ENCODE results near the gene TMEFF1. TPM values are rescaled to one million over a fixed set of nuclear protein-coding genes. Genes with fewer than 3 reads are reported as not detected.

Gene TMEFF1
- total RNA-seq, 1 donor from 2014 or later = 0.14 TPM

GRCh38 chr9:100445161-100445902 is 27.6 kb upstream of the TMEFF1 start:
- intact Hi-C loops (cut with DNase I) = loop anchor here (5.0 kb wide), 1 partner anchor 152 kb away; no protein-coding TSS in a partner anchor
- DNase-seq (ENCODE audit: missing footprints) = no peak
- no peak for ATAC-seq

DNA sequence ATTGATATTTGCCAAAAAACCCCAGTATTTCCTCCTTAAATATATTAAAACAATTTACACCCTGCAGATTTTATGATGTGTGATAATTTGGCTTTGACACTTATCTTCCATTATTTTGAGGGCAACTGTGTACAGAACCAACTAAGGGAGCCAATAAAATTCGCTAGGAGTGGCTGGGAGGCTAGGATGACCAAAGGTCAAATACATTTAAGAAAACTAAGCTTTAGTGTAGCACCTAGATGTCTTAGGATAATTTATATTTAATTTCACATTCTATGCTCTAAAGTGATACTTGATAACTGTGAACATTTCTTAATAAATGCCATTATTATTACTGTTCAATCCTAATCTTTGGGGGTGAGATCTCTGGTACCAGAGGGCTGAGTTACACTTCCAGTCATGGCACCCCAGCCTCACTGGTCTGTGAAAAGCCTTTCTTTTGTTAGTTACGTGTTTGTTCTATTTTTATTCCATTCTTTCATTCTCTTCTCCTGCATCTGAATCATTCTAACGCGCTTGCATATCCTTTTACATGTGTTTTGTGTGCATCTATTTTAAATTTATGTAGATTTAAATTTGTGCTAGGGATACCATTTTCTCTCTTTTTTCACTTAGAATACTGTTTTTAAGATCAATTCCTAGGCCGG is 26.9 kb upstream of the TMEFF1 start:
- ATAC-seq (no peak), DNase-seq (ENCODE audit: missing footprints) (no peak)
- intact Hi-C loops (cut with DNase I) = loop anchor here (5.0 kb wide), 1 partner anchor 151 kb away; no protein-coding TSS in a partner anchor

GRCh38 chr9:100447041-100447440 is 25.9 kb upstream of the TMEFF1 start:
- intact Hi-C loops (cut with DNase I) = loop anchor here (5.0 kb wide), 1 partner anchor 150 kb away; no protein-coding TSS in a partner anchor
- ATAC-seq = no peak

GRCh38 chr9:100448266-100448665 is 24.7 kb upstream of the TMEFF1 start:
- DNase-seq (ENCODE audit: missing footprints) = no peak
- no peak for ATAC-seq
- intact Hi-C loops (cut with DNase I) = loop anchor here (5.0 kb wide), 1 partner anchor 149 kb away; no protein-coding TSS in a partner anchor

More at GRCh38 chr9:100447041-100447440, 25.9 kb upstream of the TMEFF1 start:
- DNase-seq (ENCODE audit: missing footprints) = no peak

DNA sequence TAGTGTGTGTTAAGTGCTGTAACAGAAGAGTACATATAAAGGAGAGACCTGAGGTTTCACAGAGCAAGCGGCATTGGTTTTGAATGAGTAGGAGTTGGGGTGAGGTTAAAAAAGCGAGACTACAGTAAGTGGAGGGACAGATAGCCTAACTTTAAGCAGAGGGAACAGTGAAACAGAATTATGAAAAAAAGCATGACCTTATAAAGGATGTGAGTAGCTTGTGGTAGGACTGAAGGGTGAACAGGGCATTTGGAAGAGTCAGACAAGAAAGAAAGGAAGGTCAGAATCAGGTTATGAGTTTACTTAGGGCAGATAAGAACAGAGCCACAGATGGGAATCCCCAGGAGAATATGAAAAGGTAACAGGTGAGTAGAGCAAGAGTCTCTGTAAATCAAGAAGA is 23.5 kb upstream of the TMEFF1 start:
- no peak for ATAC-seq
- intact Hi-C loops (cut with DNase I) = loop anchor here (5.0 kb wide), 1 partner anchor 148 kb away; no protein-coding TSS in a partner anchor
- no peak for DNase-seq (ENCODE audit: missing footprints)

- ATAC-seq = no peak
- intact Hi-C loops (cut with DNase I) = no loop called here
- no peak for DNase-seq (ENCODE audit: missing footprints)
Measured at GRCh38 chr9:100452894-100453293, 20.1 kb upstream of the TMEFF1 start.

- intact Hi-C loops (cut with DNase I) = no loop called here
- ATAC-seq (no peak), DNase-seq (ENCODE audit: missing footprints) (no peak)
Measured at GRCh38 chr9:100455470-100455869, 17.5 kb upstream of the TMEFF1 start.

GRCh38 chr9:100457517-100457916 is 15.4 kb upstream of the TMEFF1 start:
- intact Hi-C loops (cut with DNase I) = no loop called here
- no peak for ATAC-seq
- no peak for DNase-seq (ENCODE audit: missing footprints)

DNA sequence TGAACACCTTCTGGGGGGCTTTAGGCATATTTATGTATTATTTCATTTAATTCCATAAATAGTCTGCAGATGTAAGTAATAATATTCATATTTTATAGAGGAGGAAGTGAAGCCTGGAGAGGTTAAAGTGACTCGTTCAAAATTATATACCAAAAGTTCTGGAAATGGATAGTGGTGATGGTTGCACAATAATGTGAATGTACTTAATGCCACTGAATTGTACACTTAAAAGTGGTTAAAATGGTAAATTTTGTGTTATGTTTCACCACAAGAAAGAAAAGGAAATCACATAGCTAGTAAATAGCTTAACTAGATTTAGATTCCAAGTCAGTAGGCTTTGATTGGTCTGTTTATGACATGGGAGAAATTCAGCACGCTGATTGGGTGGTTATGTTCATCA is 13.0 kb upstream of the TMEFF1 start:
- intact Hi-C loops (cut with DNase I) = no loop called here

DNA sequence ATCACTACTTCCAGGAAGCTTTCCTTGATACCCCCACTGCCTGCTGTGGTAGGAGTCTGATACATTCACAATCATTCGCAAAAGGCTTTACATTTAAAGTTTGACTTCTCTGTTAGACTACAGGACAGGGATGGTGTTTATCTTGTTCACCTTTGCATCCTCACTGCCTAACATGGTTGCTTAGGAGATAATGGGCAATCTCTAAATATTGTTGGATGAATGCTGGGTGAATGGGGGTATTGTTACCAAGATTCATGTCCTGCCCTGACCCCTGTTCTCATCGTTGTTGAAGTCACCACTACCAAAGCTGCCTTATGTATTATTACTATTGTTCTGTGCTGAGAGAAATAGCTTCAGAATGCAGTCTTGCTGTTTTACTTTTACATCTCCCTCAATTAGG is 7.7 kb upstream of the TMEFF1 start:
- intact Hi-C loops (cut with DNase I) = no loop called here
- DNase-seq (ENCODE audit: missing footprints) = no peak
- ATAC-seq = no peak

More for the DNA sequence above, 13.0 kb upstream of the TMEFF1 start:
- ATAC-seq (no peak), DNase-seq (ENCODE audit: missing footprints) (no peak)

GRCh38 chr9:100465761-100466160 is 7.2 kb upstream of the TMEFF1 start:
- intact Hi-C loops (cut with DNase I) = no loop called here
- DNase-seq (ENCODE audit: missing footprints) = no peak
- ATAC-seq = no peak

GRCh38 chr9:100466171-100466828 is 6.6 kb upstream of the TMEFF1 start:
- no peak for DNase-seq (ENCODE audit: missing footprints)
- intact Hi-C loops (cut with DNase I) = no loop called here
- ATAC-seq = peak; percentile 83

GRCh38 chr9:100466829-100467221 is 6.1 kb upstream of the TMEFF1 start:
- intact Hi-C loops (cut with DNase I) = no loop called here
- DNase-seq (ENCODE audit: missing footprints) (no peak), ATAC-seq (no peak)

DNA sequence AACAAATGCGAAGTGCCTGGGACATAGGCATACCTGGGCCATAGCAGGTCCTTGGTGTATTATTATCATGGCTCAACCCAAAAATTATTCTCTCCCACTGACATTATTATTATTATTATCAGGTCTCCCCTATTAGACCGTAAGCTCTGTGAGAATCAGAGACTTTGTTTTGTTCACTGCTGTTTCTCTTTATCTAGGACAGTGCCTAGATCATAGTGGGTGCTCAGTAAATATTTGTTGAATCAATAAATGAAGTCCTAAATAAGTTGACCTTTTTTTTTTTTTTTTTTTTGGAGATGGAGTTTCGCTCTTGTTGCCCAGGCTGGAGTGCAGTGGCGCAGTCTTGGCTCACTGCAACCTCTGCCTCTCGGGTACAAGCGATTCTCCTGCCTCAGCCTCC is 4.9 kb upstream of the TMEFF1 start:
- DNase-seq (ENCODE audit: missing footprints) = no peak
- ATAC-seq = no peak
- intact Hi-C loops (cut with DNase I) = no loop called here

GRCh38 chr9:100472268-100472667 is 681 bp upstream of the TMEFF1 start:
- ATAC-seq (no peak), DNase-seq (ENCODE audit: missing footprints) (no peak)
- intact Hi-C loops (cut with DNase I) = no loop called here

DNA sequence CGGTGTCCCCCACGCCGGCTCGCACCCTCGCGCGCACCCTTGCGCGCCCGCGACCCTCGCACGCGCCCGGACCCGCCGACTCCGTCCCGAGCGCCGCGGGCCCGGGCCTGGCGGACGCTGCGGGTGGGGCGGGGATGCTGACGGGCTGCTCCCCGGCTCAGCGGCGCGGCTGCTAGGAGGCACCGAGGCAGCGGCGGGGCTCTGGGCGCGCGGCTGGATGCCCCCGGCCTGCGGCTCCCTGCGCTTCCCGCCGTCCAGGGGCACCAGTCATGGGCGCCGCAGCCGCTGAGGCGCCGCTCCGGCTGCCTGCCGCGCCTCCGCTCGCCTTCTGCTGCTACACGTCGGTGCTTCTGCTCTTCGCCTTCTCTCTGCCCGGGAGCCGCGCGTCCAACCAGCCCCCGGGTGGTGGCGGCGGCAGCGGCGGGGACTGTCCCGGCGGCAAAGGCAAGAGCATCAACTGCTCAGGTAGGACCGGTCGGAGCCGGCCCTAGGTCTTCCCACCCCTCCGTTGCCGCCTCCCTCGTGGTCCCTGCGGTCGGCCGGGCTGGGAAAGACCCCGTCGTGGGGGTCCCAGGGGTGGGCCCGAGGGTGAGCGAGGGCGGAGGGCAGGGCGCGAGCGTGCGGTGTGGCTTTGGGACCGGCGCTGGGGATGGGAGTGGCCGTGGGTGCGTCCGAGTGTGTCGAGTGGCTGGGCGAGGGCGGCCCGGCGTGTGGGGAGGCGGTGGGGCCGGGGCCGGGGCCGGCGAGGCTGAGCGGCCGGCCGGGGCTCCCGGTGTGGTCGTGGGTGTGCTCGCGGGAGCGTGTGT is 530 bp downstream of the TMEFF1 start:
- ATAC-seq (peak; percentile 45), DNase-seq (ENCODE audit: missing footprints) (no peak)
- intact Hi-C loops (cut with DNase I) = no loop called here

DNA sequence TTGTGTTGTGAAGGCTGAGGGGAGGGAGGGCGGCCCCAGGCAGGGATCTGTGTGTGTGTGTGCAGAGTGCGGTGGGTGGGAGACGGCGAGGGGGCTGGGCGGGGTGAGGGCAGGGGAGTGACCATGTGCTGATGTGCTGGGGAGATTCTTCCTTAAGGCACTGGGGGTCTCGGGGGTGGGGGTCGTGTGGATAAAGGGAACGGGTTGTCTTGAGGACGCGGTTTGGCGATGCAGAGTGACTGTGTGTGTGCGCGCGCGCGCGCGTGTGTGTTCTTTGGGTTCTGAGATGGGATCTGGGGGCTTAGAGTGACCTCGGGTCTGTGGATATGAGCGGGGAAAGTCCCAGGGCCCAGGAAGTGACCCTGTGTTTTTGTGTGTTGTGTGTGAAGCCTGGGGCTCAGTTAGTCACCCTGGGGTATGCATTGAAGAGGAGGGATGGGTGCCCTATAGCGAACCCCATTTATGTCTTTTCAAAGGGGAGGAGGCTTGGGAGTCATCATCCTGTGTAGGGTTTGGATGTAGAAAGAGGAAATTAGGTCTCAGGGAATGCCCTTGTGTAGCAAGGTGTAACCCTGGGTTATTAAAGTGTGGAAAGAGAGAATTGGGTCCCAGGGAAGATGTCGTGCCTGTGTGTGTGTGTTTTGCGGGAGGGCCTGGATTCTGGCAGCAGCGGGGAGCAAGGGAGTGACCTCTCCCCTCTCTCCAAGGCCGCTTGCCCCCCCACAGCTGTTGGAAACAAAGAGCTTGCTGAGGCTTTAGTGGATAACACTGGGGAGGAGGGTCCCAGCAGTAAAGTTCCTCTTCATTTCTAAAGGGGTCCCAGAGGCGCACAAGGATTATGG is 1.4 kb downstream of the TMEFF1 start:
- intact Hi-C loops (cut with DNase I) = no loop called here
- DNase-seq (ENCODE audit: missing footprints) = no peak
- no peak for ATAC-seq

DNA sequence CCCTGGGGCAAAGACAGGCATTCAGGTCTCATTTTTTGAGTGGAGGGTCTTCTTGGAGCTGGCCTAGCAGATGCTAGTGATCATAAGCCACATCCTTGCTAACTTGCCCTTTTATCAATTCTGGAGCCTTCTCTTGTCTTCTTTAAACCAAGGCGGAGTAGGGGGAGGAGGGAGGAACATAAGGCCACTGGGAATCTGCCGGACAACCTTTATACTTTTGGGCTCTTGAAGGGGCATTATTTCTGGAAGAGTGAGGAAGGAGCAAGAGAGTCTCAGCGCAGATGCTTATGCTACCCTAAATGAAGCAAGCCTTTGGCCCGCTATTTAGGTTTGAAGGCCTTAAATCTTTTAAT is 2.0 kb downstream of the TMEFF1 start:
- no peak for ATAC-seq

More for the DNA sequence above, 2.0 kb downstream of the TMEFF1 start:
- DNase-seq (ENCODE audit: missing footprints) = no peak
- intact Hi-C loops (cut with DNase I) = no loop called here
